K562 (cell line): ENCODE measurements around the gene CRYZ. TPM values are rescaled to one million over a fixed set of nuclear protein-coding genes. Genes with fewer than 3 reads are reported as not detected.

Source experiments
- ARHGAP35 ChIP-seq: fragments of 450-650 bp; IDR thresholded peaks from 2 replicates; pipeline ENCODE4 v1.6.1; 2018; ENCODE audit not compliant: partially characterized antibody
- CREB3 ChIP-seq: fragments of 450-650 bp; conservative IDR thresholded peaks from 2 replicates; pipeline ENCODE4 v1.6.1; 2016; ENCODE audit warnings: missing genetic modification characterization, low read depth, mild to moderate bottlenecking, missing compliant biosample characterization, moderate library complexity
- CREB3L1 ChIP-seq: fragments of 450-650 bp; IDR thresholded peaks from 2 replicates; pipeline ENCODE4 v1.6.1; 2014; ENCODE audit warnings: low read depth, mild to moderate bottlenecking, moderate library complexity, borderline replicate concordance
- GABPA ChIP-seq: fragments of 200-800 bp; sonication (Bioruptor generic); conservative IDR thresholded peaks from 2 replicates; pipeline ENCODE4 v1.6.1; 2016; ENCODE audit warnings: low read depth, missing genetic modification characterization, missing compliant biosample characterization
- IRF2 ChIP-seq: sonication (generic); formaldehyde crosslinking; IDR thresholded peaks from 2 replicates; pipeline ENCODE4 v1.8.1; 2022; ENCODE audit warnings: mild to moderate bottlenecking, missing genetic modification reagents
- MAX ChIP-seq: sonication (generic); formaldehyde crosslinking; IDR thresholded peaks from 2 replicates; pipeline ENCODE4 v1.9.0; 2022; ENCODE audit warnings: mild to moderate bottlenecking, missing genetic modification reagents
- MAZ ChIP-seq, 2 experiments: fragments of 450-650 bp in 1 of 2; sonication (generic) in 1 of 2; formaldehyde crosslinking; IDR thresholded peaks in 1 of 2; conservative IDR thresholded peaks in 1 of 2; 2 replicates each; pipeline versions ENCODE4 v1.4.0 to v1.5.0; 2020; ENCODE audit warnings: mild to moderate bottlenecking in 1 of 2, missing genetic modification reagents in 1 of 2
- PHF20 ChIP-seq: fragments of 450-650 bp; IDR thresholded peaks from 2 replicates; pipeline ENCODE4 v1.6.1; 2018; ENCODE audit not compliant: partially characterized antibody
- POU5F1 ChIP-seq: fragments of 150-350 bp; IDR thresholded peaks from 2 replicates; pipeline ENCODE4 v1.6.1; 2014; ENCODE audit warnings: borderline replicate concordance, low read length, low read depth, mild to moderate bottlenecking; ENCODE audit not compliant: partially characterized antibody
- RAD51 ChIP-seq: fragments of 450-650 bp; IDR thresholded peaks from 2 replicates; pipeline ENCODE4 v1.7.1; 2016; ENCODE audit warnings: low read depth, mild to moderate bottlenecking, borderline replicate concordance
- RNF2 ChIP-seq: sonication (generic); IDR thresholded peaks from 2 replicates; pipeline ENCODE4 v1.6.1; 2016
- SMARCB1 ChIP-seq: IDR thresholded peaks from 2 replicates; pipeline ENCODE4 v1.6.1; 2011; ENCODE audit warnings: improper control_type of control experiment, low read depth; ENCODE audit not compliant: insufficient read length
- SRF ChIP-seq, 2 experiments: fragments of 250-450, 450-650 bp in 1 of 2; sonication (Bioruptor Pico) in 1 of 2; sonication (generic) in 1 of 2; formaldehyde crosslinking; IDR thresholded peaks; 2 replicates each; pipeline versions ENCODE4 v1.5.0 to v1.5.1; 2020 to 2022; ENCODE audit warnings: mild to moderate bottlenecking in 1 of 2, missing genetic modification reagents in 1 of 2
- TAF7 ChIP-seq: fragments of 450-650 bp; IDR thresholded peaks from 2 replicates; pipeline ENCODE4 v1.6.1; 2016; ENCODE audit warnings: missing genetic modification characterization, missing compliant biosample characterization
- TFAM ChIP-seq: fragments of 250-450 bp; sonication (Bioruptor Pico); conservative IDR thresholded peaks from 2 replicates; pipeline ENCODE4 v1.5.0; 2021; ENCODE audit warnings: mild to moderate bottlenecking, moderate library complexity
- YY1 ChIP-seq, 3 experiments: IDR thresholded peaks; 2 replicates each; pipeline ENCODE4 v1.6.1; 2011; ENCODE audit warnings: low read length in 2 of 3, mild to moderate bottlenecking in 2 of 3, moderate library complexity in 2 of 3, borderline replicate concordance in 1 of 3, control low read depth in 1 of 3, low read depth in 1 of 3; ENCODE audit not compliant: insufficient read depth in 3 of 3, insufficient replicate concordance in 2 of 3, control insufficient read depth in 1 of 3, insufficient read length in 1 of 3; ENCODE audit errors: extremely low read depth in 1 of 3
- ZFP36 ChIP-seq: fragments of 150-350 bp; IDR thresholded peaks from 2 replicates; pipeline ENCODE4 v1.6.1; 2018; ENCODE audit warnings: low read length, low read depth; ENCODE audit not compliant: partially characterized antibody
- ZNF212 ChIP-seq: fragments of 450-650 bp; formaldehyde crosslinking; IDR thresholded peaks from 2 replicates; pipeline ENCODE4 v1.4.0; 2020; ENCODE audit warnings: mild to moderate bottlenecking
- ZNF589 ChIP-seq: fragments of 200-800 bp; sonication (Bioruptor generic); IDR thresholded peaks from 2 replicates; pipeline ENCODE4 v1.6.1; 2016; ENCODE audit warnings: low read depth, missing genetic modification characterization, missing compliant biosample characterization
- ZNF699 ChIP-seq: fragments of 250-450 bp; sonication (Bioruptor Pico); IDR thresholded peaks from 2 replicates; pipeline ENCODE4 v1.8.0; 2021; ENCODE audit warnings: mild to moderate bottlenecking, moderate library complexity; ENCODE audit not compliant: insufficient replicate concordance
- ZNF764 ChIP-seq: fragments of 250-450 bp; sonication (Bioruptor Pico); IDR thresholded peaks from 2 replicates; pipeline ENCODE4 v1.4.0; 2020; ENCODE audit warnings: low read depth, mild to moderate bottlenecking, moderate library complexity
- ZNF766 ChIP-seq: fragments of 200-800 bp; sonication (Bioruptor generic); conservative IDR thresholded peaks from 2 replicates; pipeline ENCODE4 v1.6.1; 2016; ENCODE audit warnings: missing genetic modification characterization, missing compliant biosample characterization
- ZNF830 ChIP-seq: fragments of 250-450 bp; sonication (Bioruptor Pico); IDR thresholded peaks from 2 replicates; pipeline ENCODE4 v1.5.0; 2021; ENCODE audit warnings: mild to moderate bottlenecking
- polyA plus RNA-seq, 8 experiments: library from polyadenylated mRNA; depleted of rRNA in 4 of 8; stranded (reverse) in 5 of 8; unstranded in 3 of 8; fragments of >200 nt; fragmentation: Nextera tagmentation in 2 of 8; fragmentation: Illumina TruSeq in 1 of 8; extraction: Ambion mirVana in 2 of 8; extraction: Trizol in 1 of 8; gene quantifications; 2 replicates each; pipeline versions ENCODE4 v1.2.1 to v1.2.3, GENCODE V29; 2011 to 2014; ENCODE audit warnings: inconsistent platforms in 1 of 8, missing spikeins in 1 of 8
- total RNA-seq, 7 experiments: library from RNA; depleted of rRNA in 6 of 7; stranded (reverse); fragments of >200 nt in 6 of 7; fragmentation: Illumina TruSeq in 2 of 7; extraction: Trizol in 2 of 7; gene quantifications; 2 replicates each; pipeline versions ENCODE4 v1.2.1 to v1.2.3, GENCODE V29; 2011 to 2021; ENCODE audit warnings: low replicate concordance in 1 of 7

The CRYZ gene
- total and polyA plus RNA-seq, 9 of the 15 experiments (the other 6 are each of a cell fraction or from before 2014, with no cell fraction given): 51.7 to 179 (median 81.4) TPM

- no peak for TF ChIP-seq ZNF699 (CRISPR knock-in tag)
- TF ChIP-seq SRF (CRISPR knock-in tag; IDR thresholded peaks at IDR 0.05): 0 out of 4 replicates have a peak, but pooled peaks of 1 of the 2 experiments have one; percentile 55
- no peak for TF ChIP-seq TFAM (CRISPR knock-in tag)
- no peak for TF ChIP-seq IRF2 (CRISPR knock-in tag)
- TF ChIP-seq MAZ (CRISPR knock-in tag; conservative IDR thresholded peaks at IDR 0.05 in 1 of 2, IDR thresholded peaks at IDR 0.05 in 1 of 2): peak in 1 of 2 experiments; percentile 55; a peak in 3 of 4 replicates
- no peak for TF ChIP-seq ZNF212 (CRISPR knock-in tag)
- no peak for TF ChIP-seq ARHGAP35
- TF ChIP-seq YY1 (IDR thresholded peaks at IDR 0.05; ENCODE audit: borderline replicate concordance in 1 of 3, control insufficient read depth in 1 of 3, extremely low read depth in 1 of 3, insufficient read depth in 3 of 3, insufficient read length in 1 of 3, insufficient replicate concordance in 2 of 3, low read depth in 1 of 3, low read length in 2 of 3): peak; percentile 85 to 99 (median 98)
- peak; percentile 45; the same call in 1 of the 2 replicates for TF ChIP-seq MAX (CRISPR knock-in tag)
- TF ChIP-seq RNF2: peak; percentile 22; the same call in 1 of the 2 replicates
- no peak; the same call in 1 of the 2 replicates for TF ChIP-seq ZNF589
- no peak for TF ChIP-seq RAD51
- TF ChIP-seq GABPA (tag): peak; percentile 39; the same call in 1 of the 2 replicates
- TF ChIP-seq ZNF830 (CRISPR knock-in tag): no peak
- TF ChIP-seq ZNF764 (CRISPR knock-in tag): no peak
- TF ChIP-seq POU5F1: peak; percentile 91
- peak; percentile 2 for TF ChIP-seq ZFP36
- TF ChIP-seq CREB3L1: no peak; the same call in 1 of the 2 replicates
- TF ChIP-seq SMARCB1: no peak
- TF ChIP-seq PHF20: peak; percentile 92
- 0 out of 2 replicates have a peak, but pooled peaks have one; percentile 30 for TF ChIP-seq ZNF766 (CRISPR knock-in tag)
- peak; percentile 89 for TF ChIP-seq TAF7
- no peak for TF ChIP-seq CREB3 (tag)
These were observed at the start of gene CRYZ, which contains the start of gene TYW3 (continued) for GRCh38 chr1:74732960-74733603.
